ENCODE data around the gene TGIF1. TPM values are rescaled to one million over a fixed set of nuclear protein-coding genes. Genes with fewer than 3 reads are reported as not detected.
"Not testable (repeated sequence)": the region's sequence is repeated elsewhere in the genome, so short reads cannot be mapped to it uniquely, and the experiment has no call there.

TGIF1 gene
- total RNA-seq, 6 experiments from 2014 or later: 11.3 to 41.4 (median 22.3) TPM

GRCh38 chr18:3411327-3411726 lies 38.6 kb upstream of the TGIF1 start:
- no peaks in the 10 kb centered on the region for H3K4me1 ChIP-seq
- no peak for TF ChIP-seq POLR2A (IDR thresholded peaks at IDR 0.05)
- no peak for TF ChIP-seq CTCF (IDR thresholded peaks at IDR 0.05)
- ATAC-seq (peak in 1 of 4 donors; percentile 14), DNase-seq (no peak)
- no peak overlapping the region for H3K27ac ChIP-seq
- H3K4me3 ChIP-seq: no peak overlapping the region
- 36% methylated on average over 2 of the region's 3 CpGs for WGBS (ENCODE audit: insufficient coverage, low coverage, low lambda C conversion rate, missing lambda C conversion rate)
- no peaks in the 10 kb centered on the region for H3K27me3 ChIP-seq
- intact Hi-C loops (cut with DNase I): no loop called here
- no peaks in the 10 kb centered on the region for H3K36me3 ChIP-seq
- H3K9me3 ChIP-seq: no peaks in the 10 kb centered on the region

- H3K9me3 ChIP-seq: no peaks in the 10 kb centered on the region
- no peaks in the 10 kb centered on the region for H3K4me1 ChIP-seq
- H3K27ac ChIP-seq: no peak overlapping the region
- TF ChIP-seq POLR2A (IDR thresholded peaks at IDR 0.05) (no peak), CTCF (IDR thresholded peaks at IDR 0.05) (no peak)
- peak; percentile 77 to 88 (median 82) for ATAC-seq
- peak in 1 of 3 donors; percentile 34 for DNase-seq
- no peaks in the 10 kb centered on the region for H3K27me3 ChIP-seq
- WGBS (ENCODE audit: insufficient coverage, low coverage, low lambda C conversion rate, missing lambda C conversion rate): 13% methylated on average over 12 of the region's 28 CpGs
- intact Hi-C loops (cut with DNase I): no loop called here
- peak overlapping the region in 2 of 3 donors; percentile 9 to 46 for H3K4me3 ChIP-seq
- H3K36me3 ChIP-seq: no peaks in the 10 kb centered on the region
Observed at GRCh38 chr18:3411854-3412268, 38.1 kb upstream of the TGIF1 start.

- H3K9me3 ChIP-seq; H3K27ac ChIP-seq; H3K4me1 ChIP-seq; H3K4me3 ChIP-seq; intact Hi-C loops (cut with DNase I); H3K27me3 ChIP-seq; ATAC-seq; H3K36me3 ChIP-seq; DNase-seq: not testable (repeated sequence)
- 72% methylated on average over 9 of the region's 9 CpGs for WGBS (ENCODE audit: insufficient coverage, low coverage, low lambda C conversion rate, missing lambda C conversion rate)
Observed at GRCh38 chr18:3412528-3412927, 37.4 kb upstream of the TGIF1 start.

GRCh38 chr18:3415110-3415509 lies 34.9 kb upstream of the TGIF1 start:
- intact Hi-C loops (cut with DNase I): no loop called here
- no peak for DNase-seq
- no peaks in the 10 kb centered on the region for H3K36me3 ChIP-seq
- no peak for ATAC-seq
- no peak overlapping the region for H3K4me3 ChIP-seq
- no peaks in the 10 kb centered on the region for H3K27me3 ChIP-seq
- WGBS (ENCODE audit: insufficient coverage, low coverage, low lambda C conversion rate, missing lambda C conversion rate): 94% methylated on average over 10 of the region's 11 CpGs
- H3K27ac ChIP-seq: no peak overlapping the region
- TF ChIP-seq POLR2A (IDR thresholded peaks at IDR 0.05) (no peak), CTCF (IDR thresholded peaks at IDR 0.05) (no peak)
- H3K9me3 ChIP-seq: no peaks in the 10 kb centered on the region
- H3K4me1 ChIP-seq: no peaks in the 10 kb centered on the region

- no peaks in the 10 kb centered on the region for H3K27me3 ChIP-seq
- H3K36me3 ChIP-seq: no peaks in the 10 kb centered on the region
- DNase-seq: no peak
- H3K27ac ChIP-seq: no peak overlapping the region
- H3K4me3 ChIP-seq: no peak overlapping the region
- no peak for ATAC-seq
- WGBS (ENCODE audit: insufficient coverage, low coverage, low lambda C conversion rate, missing lambda C conversion rate): 78% methylated on average over 2 of the region's 2 CpGs
- no peaks in the 10 kb centered on the region for H3K9me3 ChIP-seq
- TF ChIP-seq POLR2A (IDR thresholded peaks at IDR 0.05) (no peak), CTCF (IDR thresholded peaks at IDR 0.05) (no peak)
- no peaks in the 10 kb centered on the region for H3K4me1 ChIP-seq
- intact Hi-C loops (cut with DNase I): no loop called here
Observed at GRCh38 chr18:3418083-3418482, 31.9 kb upstream of the TGIF1 start.

Measured in right lobe of liver (tissue), 6 donors.